Omental fat pad (tissue), 4 donors: ENCODE data around the gene ANTXRL. TPM values are rescaled to one million over a fixed set of nuclear protein-coding genes. Genes with fewer than 3 reads are reported as not detected.

Experiments
- ATAC-seq: fragments of 150-250 bp; one replicate; pipeline ENCODE4 v1.9.1; 2016; ENCODE audit warnings: mild to moderate bottlenecking, moderate library complexity; ENCODE audit not compliant: low FRiP score
- DNase-seq: peaks from one replicate; pipeline ENCODE4 v3.0.0-alpha.2; 2019; ENCODE audit warnings: low spot score
- CTCF ChIP-seq, 3 donors: fragments of 450-650 bp; IDR thresholded peaks; one replicate each; pipeline ENCODE4 v1.5.1; 2016 to 2017; ENCODE audit warnings: antibody characterized with exemption in 3 of 3, mild to moderate bottlenecking in 3 of 3, moderate library complexity in 2 of 3
- total RNA-seq, 4 donors: library from RNA; depleted of rRNA; stranded (reverse); fragments of >200 nt; gene quantifications; one replicate each; pipeline ENCODE4 v1.1.0, GENCODE V29; 2016

Gene ANTXRL
- total RNA-seq, 4 donors from 2014 or later = not detected

GRCh38 chr10:46319389-46319788 is 32.6 kb downstream of the ANTXRL start:
- ATAC-seq = no peak
- DNase-seq = no peak
- no peak for TF ChIP-seq CTCF (IDR thresholded peaks at IDR 0.05)

GRCh38 chr10:46321770-46322169 is 35.0 kb downstream of the ANTXRL start:
- ATAC-seq = no peak
- no peak for DNase-seq
- TF ChIP-seq CTCF (IDR thresholded peaks at IDR 0.05) = no peak

GRCh38 chr10:46323176-46323575 is 36.4 kb downstream of the ANTXRL start:
- no peak for ATAC-seq

GRCh38 chr10:46325021-46325420 is 38.2 kb downstream of the ANTXRL start:
- ATAC-seq (no peak), DNase-seq (no peak)
- TF ChIP-seq CTCF (IDR thresholded peaks at IDR 0.05) = no peak

More at GRCh38 chr10:46323176-46323575, 36.4 kb downstream of the ANTXRL start:
- DNase-seq = no peak
- no peak for TF ChIP-seq CTCF (IDR thresholded peaks at IDR 0.05)

GRCh38 chr10:46326066-46326465 is 39.3 kb downstream of the ANTXRL start:
- ATAC-seq (peak; percentile 61), DNase-seq (no peak)
- TF ChIP-seq CTCF (IDR thresholded peaks at IDR 0.05) = no peak

- no peak for TF ChIP-seq CTCF (IDR thresholded peaks at IDR 0.05)
- ATAC-seq = no peak
- DNase-seq = no peak
Measured at GRCh38 chr10:46326971-46327370, 40.2 kb downstream of the ANTXRL start.

GRCh38 chr10:46327685-46328084 is 40.9 kb downstream of the ANTXRL start:
- ATAC-seq (no peak), DNase-seq (no peak)
- no peak for TF ChIP-seq CTCF (IDR thresholded peaks at IDR 0.05)
